Stimulated activated CD4-positive, alpha-beta T cell treated with anti-CD3 and anti-CD28 coated beads, Interleukin-15, amount 100 ng/mL, for 24 hours (primary cell): ENCODE data around the gene INPP5A.

Experiments used
- DNase-seq: peaks from one replicate; pipeline ENCODE4 v3.0.0-alpha.2; 2020

Gene INPP5A

DNA sequence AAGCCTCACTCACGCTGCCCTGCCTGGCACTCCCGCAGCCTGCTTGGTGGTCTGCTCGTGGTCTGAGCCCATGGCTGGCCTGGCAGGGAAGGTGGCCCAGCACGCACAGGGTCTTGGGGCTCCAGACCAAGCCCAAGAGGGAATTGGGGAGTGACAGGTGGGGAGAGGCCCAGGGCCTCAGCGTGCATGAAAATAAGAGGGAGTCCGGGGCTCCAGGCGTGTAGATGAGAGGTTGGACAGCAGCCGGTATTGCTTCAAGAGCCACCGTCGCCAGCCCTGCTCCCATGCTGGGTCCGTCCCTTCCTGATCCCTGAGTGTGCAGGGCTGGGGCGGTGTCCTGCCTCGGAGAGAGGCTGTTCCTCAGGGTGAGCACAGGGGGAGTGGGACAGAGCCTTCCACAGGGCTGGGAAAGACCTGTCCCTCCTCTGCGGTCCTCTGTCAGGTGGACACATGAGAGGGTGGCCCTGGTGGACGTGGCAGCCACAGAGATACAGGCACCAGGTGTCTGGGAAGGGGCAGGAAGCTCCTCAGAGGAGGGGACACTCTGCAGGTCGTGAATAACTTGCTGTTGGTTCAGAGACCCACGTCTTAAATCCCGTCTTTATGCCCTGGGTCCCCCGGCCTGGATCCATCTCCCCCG, 113.1 kb downstream of the INPP5A start:
- no peak for DNase-seq

DNA sequence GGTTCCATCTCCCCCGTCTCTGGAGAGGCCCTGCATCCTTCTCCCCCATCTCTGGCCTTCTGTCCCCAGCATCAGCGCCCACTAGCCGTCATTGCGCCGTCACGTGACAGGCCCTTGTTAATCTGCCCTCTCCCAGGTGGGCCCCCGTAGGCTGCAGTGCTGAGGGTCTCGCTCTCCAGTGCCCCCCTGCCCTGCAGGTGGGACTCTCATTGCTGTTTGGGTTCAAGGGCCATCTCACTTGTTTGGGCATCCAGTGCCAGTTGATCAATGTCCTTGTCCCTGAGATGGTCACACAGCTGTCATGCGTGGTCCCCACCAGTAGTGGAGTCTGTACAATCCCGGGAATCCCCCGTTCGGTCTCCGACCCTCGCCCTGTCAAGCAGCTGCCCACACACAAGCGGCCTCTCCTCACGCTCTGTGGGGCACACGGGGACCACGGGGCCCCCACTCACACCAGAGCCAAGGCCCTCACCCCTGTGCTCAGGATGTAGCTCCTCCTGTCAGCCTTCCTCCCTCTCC, 114.0 kb downstream of the INPP5A start:
- no peak for DNase-seq

DNA sequence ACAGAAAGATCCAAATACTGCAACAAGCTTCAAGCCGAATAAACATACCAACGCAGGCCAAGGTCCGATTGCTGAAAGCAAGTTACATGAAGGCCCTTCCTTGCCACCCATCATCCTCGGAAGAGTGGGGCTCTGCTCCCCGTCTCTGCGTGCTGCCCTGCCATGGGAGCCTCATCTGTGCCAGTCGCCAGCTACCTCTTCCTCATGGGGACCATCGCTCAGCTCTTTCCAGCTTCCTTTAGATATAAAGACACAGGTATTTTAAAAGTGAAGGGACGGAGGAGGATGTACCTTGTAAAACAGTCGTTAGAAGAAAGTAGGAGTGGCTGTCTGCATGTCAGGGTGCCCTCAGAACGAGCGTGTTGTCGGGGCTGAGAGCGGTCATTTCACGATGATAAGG, 114.9 kb downstream of the INPP5A start:
- DNase-seq, result no peak

DNA sequence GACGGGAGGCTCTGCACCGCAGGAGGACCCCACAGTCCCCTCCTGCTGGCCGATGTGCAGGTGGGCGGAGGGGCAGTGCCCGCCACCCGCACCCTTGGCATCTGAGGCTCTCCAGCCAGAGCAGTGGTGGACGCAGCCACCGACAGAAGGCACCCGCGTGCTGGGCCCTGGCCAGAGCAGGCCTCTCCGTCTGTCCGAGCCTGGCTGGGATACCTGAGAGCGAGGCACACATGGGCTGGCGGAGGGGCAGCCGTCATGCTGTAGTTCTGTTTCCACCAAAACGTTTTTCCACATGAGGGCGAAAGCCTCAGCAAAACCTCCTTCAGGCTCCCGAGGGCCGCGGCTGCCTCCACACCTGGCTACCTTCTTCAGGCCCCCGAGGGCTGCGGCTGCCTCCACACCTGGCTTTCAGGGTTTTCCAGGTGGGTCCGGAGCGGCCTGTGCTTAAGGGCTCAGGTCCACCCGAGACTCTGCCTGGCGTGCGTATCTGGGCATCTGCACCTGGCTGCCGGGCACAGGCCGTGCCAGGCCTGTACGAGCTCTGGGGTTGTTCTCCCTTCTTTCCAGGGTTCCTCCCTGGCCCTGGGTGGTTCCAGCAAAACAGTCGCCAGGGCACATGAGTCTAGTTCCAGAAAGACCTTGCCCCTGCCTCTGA, 115.5 kb downstream of the INPP5A start:
- DNase-seq, result no peak

DNA sequence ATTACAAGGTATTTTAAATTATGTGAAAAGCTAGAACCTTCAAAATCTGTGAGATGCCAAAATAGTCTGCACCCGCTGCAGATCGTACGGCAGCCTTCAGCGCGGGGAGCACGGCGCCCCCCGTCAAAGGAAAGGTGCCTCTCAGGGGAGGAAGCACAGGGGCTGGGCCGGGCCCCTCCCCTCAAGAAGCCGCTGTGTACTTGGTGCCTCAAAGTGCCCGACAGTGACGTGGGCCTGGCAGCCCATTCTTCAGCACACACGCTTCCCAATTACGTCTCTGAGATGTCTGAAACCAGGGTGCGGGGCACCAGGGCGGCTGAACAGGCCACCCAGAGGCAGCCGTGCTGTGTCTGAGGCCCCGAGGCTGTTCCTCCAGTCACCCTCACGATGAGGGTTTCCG, 116.1 kb downstream of the INPP5A start:
- no peak for DNase-seq

DNA sequence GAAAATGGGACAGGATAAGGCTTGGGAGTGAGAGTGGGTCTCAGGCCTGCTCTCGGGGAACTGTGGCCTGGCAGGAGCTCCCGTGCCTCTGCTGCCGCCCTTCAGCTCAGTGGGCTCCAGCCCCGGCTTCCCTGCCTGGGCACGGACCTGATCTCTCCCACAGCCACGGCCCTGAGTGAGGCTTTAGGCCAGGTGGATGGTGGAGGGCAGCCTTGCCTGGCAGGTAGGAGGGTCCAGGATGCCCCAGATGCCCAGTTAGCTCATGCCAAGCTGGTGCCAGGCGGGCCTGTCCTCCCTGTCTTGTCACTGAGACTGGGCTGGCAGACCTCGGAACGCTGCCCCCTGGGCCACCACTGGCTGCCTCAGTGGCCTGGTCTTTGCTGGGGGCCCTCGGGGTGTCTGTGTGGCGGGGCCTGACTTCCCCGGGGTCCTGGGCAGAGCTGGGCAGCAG, 116.6 kb downstream of the INPP5A start:
- DNase-seq, result no peak

DNA sequence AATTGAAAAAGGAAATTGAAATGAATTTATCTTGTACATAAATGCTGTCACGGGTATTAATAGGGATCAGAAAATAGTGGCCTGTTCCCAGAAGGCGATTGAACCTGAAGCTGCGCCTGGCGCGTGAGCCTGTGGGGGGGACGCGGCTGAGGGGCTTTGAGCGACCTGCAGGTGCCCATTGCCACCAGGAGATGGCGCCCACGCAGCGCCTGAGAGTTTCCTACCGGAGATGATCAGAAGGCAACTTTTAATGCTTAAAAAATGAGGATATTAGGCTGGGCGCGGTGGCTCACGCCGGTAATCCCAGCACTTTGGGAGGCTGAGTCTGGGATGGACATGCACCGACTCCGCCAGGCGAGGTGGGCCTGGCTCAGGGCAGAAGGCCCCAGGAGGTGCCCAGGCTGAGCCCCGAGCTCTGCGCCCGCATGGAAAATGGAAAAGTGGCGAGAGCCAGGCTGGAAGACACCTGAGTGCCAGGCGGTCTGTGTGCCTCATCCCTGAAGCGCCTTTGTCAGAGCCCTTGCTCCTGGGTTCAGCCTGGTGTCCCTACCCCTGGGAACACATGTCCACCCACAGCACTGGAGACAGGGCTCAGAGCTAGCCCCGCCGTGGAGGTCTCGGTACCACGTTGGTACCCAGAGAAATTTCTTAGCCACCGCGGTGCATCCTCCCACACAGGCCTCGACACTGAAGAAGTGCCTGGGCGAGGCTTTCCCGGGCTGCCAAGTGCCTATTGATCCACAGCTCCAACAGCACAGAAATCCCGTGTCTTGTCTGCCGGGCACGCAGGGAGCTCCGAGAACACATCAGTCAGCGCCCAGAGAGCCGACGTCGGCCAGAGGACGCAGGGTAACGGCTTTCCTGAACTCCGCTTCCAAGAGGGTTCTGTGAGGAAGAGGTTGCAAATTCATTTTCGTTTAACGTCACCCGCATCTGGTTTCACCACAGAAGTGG, 117.4 kb downstream of the INPP5A start:
- peak; percentile 72 for DNase-seq

DNA sequence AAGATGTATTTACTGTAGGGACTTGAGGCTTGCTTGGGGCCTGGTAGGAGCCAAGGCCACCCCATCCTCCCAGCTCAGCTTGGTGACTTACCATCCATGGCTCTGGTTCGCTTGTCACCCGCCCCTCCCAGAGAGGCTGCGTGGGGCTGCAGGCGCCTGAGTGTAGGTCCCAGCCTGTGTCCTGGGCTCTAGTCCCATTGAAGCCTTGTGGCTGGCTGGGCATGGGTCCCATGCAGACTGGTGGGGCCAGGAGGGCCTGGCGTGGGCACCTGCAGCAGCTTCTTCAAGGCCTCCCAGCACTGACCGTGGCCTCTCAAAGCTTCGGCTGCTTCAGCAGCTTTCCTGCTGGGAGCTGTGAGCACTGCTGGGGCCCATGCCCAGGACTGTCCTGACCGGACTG, 118.1 kb downstream of the INPP5A start:
- no peak for DNase-seq

DNA sequence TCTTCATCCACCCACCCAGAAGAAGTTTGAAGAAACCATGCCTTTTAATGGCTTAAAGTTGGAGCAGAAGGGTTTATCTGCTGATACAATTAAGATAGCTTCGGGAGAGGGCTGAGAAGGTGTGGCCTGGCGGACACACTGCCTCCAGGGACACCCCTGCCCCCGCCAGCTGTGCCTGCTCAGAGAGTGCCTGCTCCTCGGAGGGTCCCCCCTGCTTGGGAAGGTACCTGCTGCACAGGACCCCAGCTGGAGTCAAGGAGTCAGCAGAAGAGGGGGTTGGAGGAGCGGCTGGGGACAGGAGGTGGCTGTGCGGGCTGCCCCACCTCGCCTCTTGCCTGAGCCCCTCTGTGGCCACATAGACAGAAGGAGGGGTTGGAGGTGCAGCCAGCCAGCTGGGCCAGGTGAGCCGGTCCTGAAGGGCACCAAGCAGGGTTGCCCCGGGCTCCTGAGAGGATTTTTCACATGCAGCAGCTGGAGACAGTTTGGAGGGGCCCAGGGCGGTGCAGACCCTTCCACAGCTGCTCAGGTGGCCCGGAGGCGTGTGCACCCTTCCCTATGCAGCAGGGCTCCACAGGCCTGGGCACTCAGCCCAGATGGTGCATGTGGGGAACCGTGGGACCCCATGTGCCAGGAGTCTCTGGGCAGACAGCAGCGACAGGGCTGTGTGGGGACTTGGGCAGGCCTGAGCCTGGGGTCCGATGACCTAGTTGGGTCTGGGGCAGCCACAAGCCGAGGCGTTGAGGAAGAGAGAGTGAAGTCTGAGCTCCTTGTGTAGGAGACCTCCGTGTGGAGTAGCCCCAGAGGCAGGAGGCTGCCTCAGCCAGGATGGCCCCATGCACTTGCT, 118.9 kb downstream of the INPP5A start:
- DNase-seq, result no peak

DNA sequence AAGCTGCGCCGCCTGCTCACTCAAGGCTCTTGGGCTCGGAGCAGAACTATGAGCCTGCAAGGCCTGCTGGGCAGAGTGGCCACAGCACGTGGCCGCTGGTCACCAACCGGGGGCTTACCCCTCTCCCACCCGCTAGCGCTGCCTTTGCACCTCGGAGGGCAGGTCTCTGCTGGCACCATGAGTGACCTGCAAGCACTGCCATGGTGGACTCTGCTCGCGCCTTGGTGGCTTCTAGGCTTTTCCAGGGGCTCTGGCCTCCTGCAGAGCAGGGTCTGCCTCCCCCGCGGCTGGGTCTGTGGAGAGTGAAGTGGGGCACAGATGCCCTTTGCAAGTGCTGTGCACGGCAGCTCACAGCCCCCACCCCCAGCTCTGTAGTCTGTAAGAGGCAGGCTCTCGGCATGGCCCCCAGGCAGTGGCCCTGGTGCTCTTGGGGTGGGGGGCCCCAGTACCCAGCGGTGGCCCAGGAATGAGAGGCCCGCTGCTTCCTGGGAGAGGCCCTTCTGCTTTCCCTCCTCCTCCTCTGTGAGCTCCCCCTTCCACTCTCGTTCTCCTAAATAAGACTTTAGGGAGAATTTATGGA, 119.6 kb downstream of the INPP5A start:
- no peak for DNase-seq

DNA sequence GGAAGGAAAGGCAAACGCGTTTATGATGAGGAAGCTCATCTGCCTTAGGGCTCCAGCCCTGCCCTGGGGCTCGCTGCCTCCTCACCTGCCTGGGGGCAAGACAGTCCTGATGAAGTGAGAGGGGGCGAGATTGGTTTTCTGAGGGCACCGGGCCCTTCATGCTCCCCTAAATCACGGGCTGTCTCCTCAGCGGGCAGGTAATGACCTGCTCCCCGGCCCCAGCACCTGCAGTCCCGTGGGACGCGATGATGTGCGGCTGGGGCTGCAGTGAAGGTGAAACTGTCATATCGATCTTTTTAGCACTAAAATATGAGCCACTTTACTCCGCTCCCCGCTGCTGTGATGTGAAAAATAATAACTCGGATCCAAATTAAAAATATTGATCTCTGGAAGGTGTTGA, 120.2 kb downstream of the INPP5A start:
- no peak for DNase-seq

DNA sequence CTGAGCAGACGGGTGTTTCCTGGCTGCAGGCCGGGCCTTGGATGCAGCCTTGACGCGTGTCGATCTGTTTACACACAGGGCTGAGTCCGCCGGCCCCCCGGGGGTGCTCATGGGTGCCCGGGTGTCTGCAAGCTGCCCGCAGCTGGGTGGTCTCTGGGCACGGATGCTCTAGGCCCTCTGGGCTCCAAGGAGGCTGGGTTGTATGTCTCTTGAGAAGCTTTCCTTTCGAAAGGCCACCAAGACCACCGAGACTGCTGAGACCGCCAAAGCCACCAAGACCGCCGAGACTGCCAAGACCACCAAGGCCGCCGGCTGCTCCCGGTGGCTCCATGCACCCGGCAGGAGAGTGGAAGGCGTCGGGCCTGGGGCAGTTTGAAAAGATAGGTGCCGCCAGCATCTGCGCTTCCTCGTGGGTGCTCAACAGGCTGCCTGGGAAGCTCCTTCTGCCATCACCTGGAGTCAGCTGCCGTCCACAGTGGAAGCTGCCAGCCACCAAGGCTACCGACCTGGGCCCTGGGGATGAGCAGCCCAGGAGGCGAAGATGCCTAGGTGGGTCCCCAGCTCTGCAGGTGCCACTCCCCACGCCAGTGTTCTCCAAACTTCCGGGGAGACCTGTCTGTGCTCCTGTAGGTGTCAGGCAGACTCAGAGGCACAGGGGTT, 121.1 kb downstream of the INPP5A start:
- DNase-seq, result no peak

DNA sequence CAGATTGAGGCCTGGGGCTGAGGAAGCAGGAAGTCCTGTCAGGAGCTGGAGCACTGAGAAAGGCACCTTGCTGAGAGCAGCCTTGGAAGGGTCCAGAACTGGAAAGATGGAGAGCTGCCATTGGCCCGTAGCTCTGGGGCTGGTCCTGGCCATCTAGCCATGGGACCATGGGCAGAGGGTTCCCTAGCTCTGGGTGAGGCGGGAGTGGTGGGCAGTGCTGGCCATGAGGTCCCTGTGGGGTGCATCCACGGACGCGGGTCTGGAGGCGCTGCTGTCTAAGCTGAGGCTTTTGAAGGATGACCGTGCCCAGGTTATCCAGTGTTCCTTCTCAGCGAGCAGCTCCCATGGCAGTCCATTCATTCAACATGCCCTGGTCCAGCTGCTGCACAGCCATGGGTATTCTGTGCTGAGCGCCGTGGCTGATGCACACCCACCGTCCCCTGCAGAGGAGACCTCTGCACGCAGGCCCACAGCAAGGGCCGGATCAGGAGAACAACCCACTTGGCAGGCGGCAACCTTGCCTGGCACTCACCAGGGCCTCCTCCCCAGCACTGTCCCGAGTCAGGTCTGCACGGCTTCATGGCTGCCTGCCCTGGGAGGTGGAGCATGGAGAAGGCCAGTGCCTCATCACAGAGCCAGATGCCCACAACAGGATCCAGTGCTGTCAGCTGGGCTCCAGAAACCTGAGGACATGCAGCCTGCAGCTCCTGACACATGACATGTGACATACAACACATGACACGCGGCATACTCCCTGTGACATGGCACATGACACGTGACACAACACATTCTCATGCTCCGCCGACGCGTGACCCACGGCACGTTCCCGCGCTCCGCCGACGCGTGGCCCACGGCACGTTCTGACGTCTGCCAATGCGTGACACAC, 121.9 kb downstream of the INPP5A start:
- DNase-seq, result no peak

DNA sequence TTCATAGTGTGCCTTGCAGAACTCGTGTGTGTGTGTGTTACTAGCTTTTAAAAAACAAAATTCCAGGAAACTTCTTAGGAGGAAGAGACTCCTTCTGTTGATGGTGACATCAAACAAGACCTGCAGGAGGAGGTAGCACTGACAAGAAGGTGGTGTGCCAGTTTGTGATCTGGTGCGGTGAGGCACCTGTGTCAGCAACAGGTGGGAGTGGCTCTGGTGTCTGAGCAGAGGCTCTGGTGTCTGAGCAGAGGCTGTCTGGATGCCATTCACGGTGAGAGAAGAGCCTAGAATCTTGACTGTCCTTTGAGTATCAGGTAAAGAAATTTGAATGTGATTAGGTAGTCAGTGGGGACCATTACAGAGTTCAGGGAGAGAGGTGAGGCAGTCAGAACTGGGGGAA, 122.8 kb downstream of the INPP5A start:
- DNase-seq, result no peak

DNA sequence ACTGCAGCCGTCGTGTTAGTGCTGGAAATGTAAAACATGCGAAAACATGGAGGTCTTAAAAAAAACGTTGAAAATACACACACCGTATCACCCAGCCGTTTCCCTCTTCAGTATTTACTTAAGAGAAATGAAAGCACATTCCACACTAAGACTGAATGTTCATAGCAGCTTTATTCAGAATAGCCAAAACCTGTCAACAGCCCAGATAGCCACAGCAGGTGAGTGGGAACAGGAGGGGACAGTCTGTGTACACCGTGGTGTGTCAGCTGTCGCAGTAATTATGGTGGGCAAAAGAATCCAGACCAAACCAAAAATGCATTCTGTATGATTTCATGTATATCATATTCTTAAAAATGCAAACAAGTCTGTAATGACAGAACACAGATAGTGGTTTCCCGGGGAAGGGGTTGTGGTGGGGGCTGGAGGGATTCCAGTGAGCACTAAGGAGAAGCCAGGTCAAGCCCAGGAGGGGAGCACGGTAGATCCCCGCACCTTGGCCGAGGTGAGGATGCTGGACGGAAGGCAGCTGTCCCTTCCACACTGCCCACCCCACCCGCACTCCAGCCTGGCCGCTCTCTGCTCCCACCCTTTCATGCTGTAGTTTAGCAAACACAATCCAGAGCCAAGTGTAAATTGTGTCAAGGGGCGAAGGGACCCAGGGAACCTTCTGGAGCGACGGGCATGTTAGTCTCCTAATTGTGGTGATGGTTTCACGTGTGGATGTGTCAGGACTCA, 124.8 kb downstream of the INPP5A start:
- no peak for DNase-seq

DNA sequence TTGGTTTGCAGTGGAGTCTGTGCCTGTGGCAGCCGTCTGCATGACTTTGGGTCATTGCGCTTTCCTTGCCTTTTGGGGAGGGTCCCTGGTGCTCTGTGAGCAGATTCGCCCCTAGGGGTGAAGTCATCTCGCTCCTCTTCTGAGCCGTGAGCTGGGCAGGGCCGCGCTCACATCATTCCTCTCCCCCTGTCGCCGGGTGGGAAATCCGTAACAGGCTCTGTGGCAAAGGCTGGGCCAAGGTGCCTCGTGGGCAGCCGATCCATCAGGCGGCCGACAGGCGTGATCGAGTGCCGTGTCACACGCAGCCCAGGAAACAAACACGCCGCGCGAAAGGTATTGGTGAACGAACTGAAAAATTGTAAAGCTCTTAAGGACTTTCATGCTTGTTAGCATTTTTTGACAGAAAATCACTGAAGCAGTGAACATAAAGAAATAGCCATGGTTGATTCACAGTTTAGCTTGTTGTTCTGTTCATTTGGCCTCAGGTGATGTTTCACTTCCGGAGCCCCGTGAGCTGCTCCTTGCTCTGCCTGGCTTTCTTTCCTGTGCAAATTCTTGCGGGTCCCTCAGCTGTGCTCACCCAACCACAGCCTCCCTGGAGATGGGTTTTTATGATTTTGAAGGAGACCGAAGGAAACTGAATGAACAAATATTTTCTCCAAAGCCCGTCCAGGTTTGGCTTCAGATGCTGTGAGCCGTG, 126.2 kb downstream of the INPP5A start:
- no peak for DNase-seq

DNA sequence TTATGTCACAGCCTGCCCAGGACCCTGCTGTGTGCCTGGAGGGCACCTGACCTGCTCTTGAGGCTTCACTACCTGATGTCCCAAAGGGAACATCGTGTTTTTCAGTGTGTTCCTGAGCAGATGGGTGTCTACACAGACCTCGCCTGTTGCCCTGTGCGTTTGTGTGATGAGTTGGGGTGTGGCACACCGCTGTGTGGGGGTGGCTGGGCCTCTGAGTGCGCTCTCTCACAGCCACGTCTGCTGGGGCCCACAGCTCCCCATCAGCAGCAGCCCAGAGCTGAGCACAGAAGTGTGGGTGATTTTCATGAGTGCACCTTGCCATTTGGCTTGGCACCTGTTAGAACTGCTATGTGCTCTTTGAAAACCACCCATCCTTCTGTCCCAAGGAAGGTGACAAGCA, 126.8 kb downstream of the INPP5A start:
- DNase-seq, result no peak

DNA sequence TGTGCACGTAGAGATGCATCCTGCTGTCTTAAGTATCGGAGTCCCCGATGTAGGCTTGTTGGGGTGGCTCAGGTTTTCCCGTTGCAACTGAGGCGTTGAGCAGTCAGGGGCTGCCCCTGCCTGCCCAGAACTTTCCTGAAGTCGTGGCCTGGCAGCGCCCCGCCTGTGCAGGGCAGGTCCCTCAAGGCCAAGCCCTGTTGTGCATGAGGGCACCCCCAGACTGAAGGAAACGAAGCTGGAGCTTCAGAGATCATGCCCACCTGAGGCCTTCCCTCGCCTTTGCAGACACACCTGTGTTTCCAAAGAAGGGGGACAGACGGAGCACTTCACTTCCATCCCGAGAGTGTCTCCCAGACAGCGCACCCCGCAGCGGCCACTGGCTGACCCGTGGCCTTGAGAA, 127.3 kb downstream of the INPP5A start:
- DNase-seq, result no peak
